ENCODE results near the gene PDZD7.
A peak's percentile ranks its signal among the peaks of the same experiment; 100 is the strongest.

PDZD7 gene

DNA sequence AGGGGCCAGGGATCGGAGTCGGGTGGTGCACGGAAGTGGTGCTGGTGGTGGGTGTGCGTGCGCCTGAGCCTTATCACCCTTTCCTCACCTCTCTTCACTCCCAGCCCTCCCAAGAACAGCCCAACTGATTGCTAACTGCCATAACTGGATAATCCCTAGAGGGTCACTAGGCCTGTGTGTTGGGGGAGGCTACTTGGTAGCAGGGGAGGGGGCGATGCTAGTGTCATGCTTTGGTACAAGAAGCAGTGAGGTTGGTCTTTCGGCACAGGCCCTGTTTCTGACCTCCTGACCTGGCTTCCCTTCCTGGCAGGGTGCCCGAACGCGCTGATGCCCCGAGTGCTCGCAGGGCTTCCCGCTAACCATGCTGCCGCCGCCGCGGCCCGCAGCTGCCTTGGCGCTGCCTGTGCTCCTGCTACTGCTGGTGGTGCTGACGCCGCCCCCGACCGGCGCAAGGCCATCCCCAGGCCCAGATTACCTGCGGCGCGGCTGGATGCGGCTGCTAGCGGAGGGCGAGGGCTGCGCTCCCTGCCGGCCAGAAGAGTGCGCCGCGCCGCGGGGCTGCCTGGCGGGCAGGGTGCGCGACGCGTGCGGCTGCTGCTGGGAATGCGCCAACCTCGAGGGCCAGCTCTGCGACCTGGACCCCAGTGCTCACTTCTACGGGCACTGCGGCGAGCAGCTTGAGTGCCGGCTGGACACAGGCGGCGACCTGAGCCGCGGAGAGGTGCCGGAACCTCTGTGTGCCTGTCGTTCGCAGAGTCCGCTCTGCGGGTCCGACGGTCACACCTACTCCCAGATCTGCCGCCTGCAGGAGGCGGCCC is 31.5 kb upstream of the PDZD7 start:
- intact Hi-C loops (cut with DNase I) = no loop called here
- DNase-seq = peak in 2 of 10 donors; percentile 74 to 82

DNA sequence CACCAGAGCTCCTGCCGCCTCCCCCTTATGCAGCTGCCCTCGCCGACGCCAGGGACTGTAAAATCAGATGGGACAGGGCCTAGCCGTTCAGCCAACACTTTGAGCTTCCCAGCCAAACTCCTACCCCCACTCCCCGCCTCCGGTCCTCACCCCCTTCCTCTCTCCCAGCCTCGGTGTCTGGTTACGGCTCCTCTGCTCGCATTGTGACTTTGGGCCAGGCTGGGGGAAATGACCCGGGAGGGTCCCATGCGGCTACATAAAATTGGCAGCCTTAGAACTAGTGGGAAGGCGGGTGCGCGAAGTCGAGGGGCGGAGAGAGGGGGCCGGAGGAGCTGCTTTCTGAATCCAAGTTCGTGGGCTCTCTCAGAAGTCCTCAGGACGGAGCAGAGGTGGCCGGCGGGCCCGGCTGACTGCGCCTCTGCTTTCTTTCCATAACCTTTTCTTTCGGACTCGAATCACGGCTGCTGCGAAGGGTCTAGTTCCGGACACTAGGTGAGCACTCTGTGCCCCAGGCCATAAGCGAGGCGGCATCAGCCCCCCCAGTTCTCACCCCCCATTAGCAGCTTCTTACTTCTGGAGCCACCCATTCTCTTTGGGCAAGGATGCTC is 30.8 kb upstream of the PDZD7 start, which contains the start of gene KAZALD1:
KAZALD1 (plus strand) TSS at position 366 of the 608 bp plus-strand sequence. CDS start 604 bp downstream, outside the sequence.
- peak in 1 of 10 donors; percentile 77 for DNase-seq
- intact Hi-C loops (cut with DNase I) = loop anchor here (2.0 kb wide), 1 partner anchor 21 kb away; no protein-coding TSS in a partner anchor

DNA sequence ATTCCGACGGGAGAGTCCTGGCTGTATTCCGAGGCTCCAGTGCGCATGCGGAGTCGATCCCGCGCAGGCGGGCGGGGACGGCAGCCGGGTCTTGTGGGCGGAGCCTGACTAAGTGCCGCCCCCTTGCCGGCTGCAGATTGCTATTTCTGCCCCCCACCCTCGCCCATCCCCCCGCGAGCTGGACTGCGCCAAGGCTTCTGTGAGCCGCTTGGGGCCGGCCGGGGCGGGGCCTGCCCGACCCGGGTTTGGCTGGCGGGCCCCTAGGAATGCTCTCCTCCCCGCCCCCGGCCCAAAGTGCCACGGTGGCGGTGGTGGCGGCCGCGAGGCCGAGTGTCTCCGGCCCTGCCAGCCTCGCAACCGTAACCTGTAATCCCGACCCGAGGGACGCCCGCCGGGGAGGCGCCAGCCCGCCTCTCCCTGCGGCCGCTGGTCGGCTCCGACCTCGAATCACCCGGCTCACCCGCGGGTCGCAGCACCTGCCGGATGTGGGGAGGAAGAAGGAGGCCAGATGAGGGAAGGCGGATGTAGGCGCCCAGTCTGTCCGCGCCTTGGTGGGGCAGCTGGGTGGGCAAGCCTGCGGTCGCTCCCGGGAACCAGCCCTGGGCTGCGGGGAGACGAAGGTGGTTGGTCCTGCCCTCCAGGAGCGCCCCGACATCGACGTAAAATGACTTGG is 30.2 kb upstream of the PDZD7 start:
- intact Hi-C loops (cut with DNase I) = loop anchor here (2.0 kb wide), 1 partner anchor 20 kb away; no protein-coding TSS in a partner anchor
- DNase-seq = peak; percentile 82 to 98 (median 88)

DNA sequence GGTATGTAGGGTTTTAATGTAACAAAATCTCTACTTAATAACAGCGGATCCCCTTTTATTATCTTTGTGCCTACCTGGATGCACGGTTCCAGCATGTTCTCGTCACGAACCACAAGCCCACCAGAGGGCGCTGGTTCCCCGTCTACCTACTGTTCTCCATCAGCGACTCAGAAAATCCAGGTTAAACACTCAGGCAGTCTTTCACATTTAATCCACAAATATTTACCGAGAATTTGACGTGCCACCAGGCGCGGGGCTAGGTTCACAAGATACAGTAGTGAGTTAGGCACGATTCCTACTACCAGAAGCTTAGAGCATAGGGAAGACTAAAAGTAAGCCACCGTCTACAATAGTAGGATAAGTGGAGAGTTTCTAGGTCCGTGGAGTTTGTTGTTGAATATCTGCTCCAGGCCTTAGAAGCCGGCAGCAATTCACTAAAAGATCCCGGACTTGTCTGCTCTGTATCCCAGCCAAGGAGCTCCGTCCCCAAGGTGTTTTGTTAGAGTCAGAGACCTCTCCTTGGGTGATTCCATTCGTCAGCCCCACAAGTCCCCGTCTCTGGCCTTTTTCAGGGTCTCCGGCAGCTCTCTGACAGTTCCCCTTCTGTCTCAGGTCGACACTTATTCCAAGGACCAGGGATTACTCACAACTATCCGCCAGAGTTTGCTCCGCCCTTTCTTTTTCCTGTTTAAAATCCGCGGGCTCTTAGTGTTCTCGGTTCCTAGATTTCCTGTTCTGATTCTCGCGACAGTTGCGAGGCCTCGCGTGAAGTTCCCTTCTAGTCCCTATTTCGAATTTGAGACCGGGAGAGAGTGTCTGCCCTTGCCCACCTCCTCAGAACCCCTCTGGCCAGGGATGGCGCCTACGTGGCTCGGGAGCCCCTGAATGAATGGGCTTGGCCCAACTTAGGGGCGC is 29.4 kb upstream of the PDZD7 start:
- intact Hi-C loops (cut with DNase I) = loop anchor here (2.0 kb wide), 1 partner anchor 19 kb away; no protein-coding TSS in a partner anchor
- DNase-seq = peak; percentile 68 to 95 (median 86)

DNA sequence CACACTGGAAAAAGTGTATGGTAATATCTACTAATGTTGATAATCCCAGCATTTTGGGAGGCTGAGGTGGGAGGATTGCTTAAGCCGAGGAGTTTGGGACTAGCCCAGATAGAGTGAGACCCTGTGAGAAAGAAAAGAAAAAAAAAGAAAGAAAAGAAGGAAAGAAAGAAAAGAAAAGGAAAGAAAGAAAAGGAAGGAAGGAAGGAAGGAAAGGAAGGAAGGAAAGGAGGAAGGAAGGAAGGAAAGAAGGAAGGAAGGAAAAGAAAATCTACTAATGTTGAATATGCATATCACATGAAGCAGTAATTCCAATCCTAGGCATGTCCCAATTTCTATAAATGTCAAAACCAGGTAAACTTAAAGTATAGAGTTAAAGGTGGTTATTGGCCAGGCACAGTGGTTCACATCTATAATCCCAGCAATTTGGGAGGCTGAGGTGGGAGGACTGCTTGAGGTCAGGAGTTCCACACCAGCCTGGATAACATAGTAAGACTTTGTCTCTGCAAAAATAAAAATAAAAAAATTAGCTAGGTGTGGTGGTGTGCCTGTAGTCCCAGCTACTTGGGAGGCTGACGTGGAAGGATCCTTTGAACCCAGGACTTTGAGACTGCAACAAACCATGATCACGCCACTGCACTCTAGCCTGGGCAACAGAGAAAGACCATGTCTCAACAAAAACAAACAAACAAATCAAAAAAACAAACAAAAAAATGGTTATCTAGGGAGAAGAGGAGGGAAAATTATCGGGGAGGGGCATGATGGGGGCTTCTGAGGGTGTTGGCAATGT is 25.6 kb upstream of the PDZD7 start:
- DNase-seq = peak in 1 of 10 donors; percentile 4

DNA sequence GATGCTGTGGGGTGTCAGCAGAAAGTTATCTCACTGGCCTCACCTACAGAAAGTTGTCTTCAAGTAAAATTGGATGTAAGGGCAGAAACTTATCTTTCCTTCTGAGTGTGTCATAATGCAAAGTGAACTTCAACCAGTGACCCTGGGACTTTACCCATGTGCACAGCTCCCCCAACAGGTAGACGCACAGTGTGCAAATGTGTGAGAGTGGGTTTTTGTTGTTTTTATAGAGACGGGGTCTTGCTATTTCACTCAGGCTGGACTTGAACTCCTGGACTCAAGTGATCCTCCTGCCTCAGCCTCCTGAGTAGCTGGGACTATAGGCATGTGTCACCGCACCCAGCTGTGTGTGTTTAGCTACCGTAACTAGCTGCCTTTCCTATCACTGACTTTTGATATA is 24.5 kb upstream of the PDZD7 start:
- DNase-seq = peak in 1 of 10 donors; percentile 57
- intact Hi-C loops (cut with DNase I) = no loop called here

More for the DNA sequence above, 25.6 kb upstream of the PDZD7 start:
- intact Hi-C loops (cut with DNase I) = no loop called here

DNA sequence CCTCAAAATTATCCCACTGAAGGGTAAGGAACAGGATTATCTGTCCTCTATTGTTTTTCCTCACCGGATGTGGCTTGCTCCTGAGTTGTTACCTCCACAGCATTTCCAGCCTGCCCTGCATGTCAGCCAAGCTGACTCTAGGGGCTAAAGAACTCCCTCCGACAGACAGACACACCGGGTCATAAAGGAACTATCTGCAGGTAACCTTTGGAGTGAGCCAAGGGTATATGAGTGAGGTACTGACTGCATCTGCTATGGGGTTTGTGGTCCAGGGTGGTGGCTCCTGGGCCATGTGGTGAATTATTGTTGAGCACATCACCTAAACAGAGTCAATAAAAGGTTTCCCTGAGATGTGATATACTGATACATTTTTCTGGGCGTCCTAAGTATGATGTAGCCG is 23.9 kb upstream of the PDZD7 start:
- intact Hi-C loops (cut with DNase I) = no loop called here

DNA sequence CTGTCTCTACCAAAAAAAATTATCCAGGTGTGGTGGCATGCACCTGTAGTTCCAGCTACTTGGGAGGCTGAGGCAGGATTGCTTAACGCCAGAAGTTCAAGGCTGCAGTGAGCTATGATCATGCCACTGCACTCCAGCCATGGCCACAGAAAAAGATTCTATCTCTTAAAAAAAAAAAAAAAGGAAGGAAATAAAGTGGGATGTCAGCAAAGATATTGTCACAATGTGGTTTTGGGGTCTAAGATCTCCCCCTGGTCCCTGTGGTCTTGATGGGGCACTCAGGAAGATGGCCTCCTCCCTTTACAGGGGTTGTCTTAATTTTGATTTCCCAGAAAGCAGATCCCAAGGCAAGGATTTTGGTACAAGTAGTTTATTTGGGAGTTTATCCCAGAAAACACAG is 23.4 kb upstream of the PDZD7 start:
- DNase-seq = peak in 1 of 10 donors; percentile 16
- intact Hi-C loops (cut with DNase I) = no loop called here

More for the DNA sequence above, 23.9 kb upstream of the PDZD7 start:
- DNase-seq = peak in 1 of 10 donors; percentile 12

DNA sequence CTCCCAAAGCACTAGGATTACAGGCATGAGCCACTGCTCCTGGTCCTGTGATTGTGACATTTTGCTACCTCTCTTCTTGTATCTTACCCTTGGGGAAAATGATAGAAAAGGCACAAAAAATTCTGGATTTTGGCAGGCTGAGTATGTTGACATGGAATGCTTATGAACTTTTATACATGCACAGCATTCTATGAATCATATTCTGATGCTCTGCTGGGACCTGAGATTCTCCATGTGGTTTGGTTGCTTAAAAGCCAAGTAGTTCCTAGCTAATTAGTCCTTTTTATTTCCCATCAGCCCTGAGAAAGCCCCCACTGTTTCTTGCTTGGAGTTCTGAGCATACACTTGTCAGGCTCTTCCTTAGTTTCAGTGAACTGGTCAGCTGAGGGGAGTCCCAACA is 22.6 kb upstream of the PDZD7 start:
- intact Hi-C loops (cut with DNase I) = no loop called here
- no peak for DNase-seq

DNA sequence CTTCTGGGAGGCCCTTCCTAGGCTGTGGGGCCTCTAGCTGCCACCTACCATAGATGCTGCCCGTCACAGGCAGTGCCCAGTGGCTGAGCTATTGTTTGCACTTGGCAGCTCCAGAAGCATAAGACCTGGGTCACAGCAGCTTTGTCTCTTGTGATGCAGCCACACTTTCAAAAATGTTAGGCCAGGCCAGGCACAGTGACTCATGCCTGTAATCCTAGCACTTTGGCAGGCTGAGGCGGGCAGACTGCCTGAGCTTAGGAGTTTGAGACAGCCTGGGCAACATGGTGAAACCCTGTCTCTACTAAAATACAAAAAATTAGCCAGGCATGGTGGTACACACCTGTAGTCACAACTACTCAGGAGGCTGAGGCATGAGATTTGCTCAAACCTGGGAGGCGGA is 21.4 kb upstream of the PDZD7 start:
- peak in 1 of 10 donors; percentile 58 for DNase-seq
- intact Hi-C loops (cut with DNase I) = no loop called here

DNA sequence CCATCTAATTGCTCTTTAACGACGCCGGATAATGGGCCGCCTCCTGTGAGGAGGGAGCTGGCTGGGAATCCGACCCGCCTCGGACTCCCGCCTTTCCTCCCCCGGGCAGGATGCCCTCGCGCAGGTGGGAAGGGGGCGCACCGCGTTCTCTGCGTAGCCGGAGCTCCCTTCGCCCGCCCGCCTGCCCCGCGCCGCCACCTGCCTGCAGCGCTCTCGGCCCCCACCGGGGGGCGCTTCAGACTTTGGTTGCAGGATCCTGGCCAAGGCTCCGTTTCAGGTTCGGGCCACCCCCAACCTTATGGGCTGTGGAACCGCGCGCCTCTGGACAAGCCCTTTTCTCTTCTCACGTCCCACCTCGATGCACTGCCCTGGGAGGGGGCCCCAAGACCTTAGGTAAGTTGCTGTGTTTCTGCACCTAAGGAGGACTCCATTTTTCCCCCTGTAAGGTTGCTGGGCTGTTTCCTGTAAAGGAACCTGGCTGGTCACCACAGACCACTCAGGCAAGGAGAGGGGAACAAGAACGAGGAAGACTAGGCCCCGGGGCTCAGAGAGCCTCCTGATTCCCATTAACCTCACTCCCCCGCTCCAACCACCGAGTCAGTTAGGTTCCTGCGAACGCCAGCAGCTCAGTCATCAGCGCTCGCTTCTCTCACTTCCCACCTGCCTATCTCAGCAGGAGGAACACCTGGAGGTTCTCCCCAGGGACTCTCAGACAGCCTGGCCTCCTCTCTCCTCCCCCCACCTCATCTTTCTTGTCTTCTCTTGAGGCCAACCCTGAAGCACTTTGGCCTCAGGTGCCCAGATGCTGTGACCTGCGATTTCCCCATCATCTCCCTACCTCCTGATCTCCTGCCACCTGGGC is 19.5 kb upstream of the PDZD7 start:
- peak in 5 of 10 donors; percentile 41 to 90 (median 59) for DNase-seq
- intact Hi-C loops (cut with DNase I) = no loop called here

DNA sequence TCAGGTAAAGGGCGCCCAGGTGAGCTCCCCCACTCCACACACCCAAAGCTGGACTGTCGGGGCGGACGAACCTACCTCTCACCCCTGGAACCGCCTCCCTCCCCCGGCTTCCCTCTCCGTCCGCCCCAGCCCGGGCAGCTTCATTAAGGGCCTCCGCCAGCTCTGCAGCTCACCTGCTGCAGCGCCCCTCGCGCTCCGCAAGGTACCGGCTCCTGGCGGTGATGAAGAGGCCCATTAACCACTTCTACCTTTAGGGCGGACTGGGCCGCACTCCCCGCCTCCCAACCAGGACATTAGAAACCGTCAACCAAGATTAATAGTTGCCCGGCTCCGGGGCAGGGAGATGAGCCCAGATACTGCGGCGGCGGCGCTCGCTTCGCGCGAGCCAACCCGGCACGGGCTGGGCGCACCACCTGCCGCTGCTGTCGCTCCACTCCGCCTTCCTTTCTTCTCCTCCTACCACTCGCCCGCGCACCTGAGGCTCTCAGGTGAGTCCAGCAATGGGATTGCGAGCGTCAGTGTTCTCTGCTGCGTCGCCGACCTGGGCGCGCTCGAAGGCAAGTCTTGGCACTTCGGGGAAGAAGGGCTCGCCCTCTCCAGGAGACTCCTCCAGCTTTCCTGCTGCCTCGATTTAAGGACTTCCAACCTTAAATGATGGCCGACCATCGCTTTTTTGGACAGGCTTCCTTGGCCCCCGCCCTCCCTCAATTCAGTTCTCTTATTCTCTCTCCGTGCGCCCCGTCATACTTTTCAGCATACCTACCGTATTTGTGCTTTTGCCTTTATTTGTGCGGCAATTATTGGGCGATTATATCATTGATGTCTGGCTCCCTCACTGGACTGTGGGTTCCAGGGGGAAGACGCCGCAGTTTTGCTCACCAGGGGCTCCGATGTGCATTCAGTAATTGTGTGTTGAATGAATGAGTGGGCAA is 17.3 kb upstream of the PDZD7 start:
- intact Hi-C loops (cut with DNase I) = no loop called here
- peak in 1 of 10 donors; percentile 68 for DNase-seq

DNA sequence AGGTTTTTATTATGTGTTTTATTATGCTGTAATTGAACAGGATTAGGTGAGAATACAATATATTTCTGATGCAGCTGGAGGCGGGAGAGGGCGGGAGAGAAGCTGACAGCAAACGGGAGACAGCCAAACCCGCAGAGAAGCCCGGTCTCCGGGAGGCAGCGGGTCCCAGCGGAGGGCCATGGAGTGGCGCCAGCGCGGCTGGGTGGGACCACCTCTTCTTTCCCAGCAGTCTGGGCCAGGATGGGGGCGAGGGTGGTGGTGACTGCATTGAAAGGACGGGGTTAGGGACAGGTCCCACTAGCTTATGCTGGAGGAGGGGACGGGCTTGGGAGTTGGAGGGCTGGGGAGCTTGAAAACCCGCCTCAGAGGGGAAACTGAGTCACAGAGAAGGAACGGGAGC is 16.3 kb upstream of the PDZD7 start:
- peak in 1 of 10 donors; percentile 77 for DNase-seq
- intact Hi-C loops (cut with DNase I) = no loop called here

DNA sequence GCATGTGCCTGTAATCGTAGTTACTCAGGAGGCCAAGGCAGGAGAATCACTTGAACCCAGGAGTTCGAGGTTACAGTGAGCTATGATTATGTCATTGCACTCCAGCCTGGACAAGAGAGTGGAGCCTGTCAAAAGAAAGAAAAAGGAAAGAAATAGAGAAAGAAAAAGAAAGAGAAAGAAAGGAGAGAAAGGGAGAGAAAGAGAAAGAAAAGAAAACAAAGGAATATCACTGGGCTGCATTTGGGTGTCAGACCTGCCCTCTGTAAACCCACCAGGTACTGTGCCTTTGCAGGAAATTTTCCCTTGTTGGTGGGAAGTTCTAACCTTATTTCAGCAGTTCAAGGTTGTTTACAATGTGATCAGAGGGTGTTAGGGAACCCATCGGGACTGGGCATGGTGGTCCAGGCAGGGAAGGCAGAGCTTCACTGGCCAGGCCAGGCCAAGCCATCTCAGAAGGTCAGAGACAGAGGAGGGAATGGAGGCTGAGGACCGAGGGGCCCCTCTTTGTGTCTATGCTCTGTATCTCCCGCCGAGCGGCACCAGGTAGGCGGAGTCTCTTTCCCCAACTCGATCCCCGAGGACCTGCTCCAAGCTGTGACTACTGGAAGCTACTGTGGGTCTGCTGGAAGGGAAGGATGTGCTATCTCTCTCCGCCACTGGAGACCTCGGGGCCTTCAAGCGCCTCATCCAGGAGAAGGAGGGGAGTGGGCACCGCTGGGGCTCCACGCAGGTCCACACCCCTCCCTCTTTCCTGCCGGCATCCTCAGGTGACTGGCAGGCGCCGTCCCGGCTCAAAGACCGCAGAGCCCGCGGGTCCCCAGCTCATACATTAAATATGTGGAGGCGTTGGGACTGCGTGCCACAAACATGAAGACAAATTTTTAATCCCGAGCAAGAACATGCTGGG is 15.7 kb upstream of the PDZD7 start:
- intact Hi-C loops (cut with DNase I) = no loop called here
- DNase-seq = peak in 1 of 10 donors; percentile 65

DNA sequence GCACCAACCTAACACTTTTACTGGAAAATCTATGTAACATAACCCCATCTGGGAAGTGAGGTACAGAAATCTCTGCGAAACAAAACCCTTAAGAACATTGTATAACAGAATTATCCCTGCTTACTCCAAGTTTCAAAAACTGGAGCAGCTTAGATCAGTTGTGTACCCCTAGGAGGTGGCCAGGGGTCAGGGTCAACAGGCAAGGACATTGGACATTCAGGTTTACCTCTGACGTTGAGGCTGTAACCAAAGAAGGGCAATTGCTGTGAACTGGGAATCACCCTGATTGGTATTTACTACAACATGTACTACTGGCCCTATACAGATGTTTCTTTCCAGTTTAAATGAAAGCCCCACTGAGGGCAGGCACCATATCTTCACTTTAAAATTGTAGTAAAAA is 13.2 kb upstream of the PDZD7 start:
- intact Hi-C loops (cut with DNase I) = no loop called here

DNA sequence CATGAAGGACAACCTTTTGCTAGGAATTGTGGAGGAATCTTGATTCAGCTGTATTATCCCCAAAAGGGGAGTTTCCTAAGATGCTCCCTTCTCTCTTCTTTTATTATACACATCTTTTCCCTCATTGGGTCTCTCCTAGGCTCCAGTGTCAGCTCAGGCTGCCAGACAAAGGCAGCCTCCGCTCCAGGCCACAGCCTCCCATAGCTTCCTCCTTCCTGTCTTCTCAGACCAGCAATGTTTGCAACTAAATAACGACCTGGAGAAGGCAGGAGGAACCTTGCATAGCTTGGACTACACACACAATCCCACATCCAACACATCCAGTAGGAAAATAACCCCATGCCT is 12.4 kb upstream of the PDZD7 start:
- DNase-seq = no peak
- intact Hi-C loops (cut with DNase I) = no loop called here

More for the DNA sequence above, 13.2 kb upstream of the PDZD7 start:
- peak in 1 of 10 donors; percentile 2 for DNase-seq
